T-helper 1 cell (primary cell): Measurements from ENCODE around the gene CNOT6.
A peak's percentile ranks its signal among the peaks of the same experiment; 100 is the strongest.
"Not testable (repeated sequence)": the region's sequence is repeated elsewhere in the genome, so short reads cannot be mapped to it uniquely, and the experiment has no call there.

Source experiments
- DNase-seq, 5 donors: peaks; one replicate each; pipeline ENCODE4 v3.0.0-alpha.2; 2012 to 2020
- total RNA-seq, 4 donors: gene quantifications; one replicate each; lab custom pipeline; 2026; lab: John Stamatoyannopoulos, UW

The CNOT6 gene
- 31.5 to 43.2 (median 40.5) reads per million in 4 donors for total RNA-seq

DNA sequence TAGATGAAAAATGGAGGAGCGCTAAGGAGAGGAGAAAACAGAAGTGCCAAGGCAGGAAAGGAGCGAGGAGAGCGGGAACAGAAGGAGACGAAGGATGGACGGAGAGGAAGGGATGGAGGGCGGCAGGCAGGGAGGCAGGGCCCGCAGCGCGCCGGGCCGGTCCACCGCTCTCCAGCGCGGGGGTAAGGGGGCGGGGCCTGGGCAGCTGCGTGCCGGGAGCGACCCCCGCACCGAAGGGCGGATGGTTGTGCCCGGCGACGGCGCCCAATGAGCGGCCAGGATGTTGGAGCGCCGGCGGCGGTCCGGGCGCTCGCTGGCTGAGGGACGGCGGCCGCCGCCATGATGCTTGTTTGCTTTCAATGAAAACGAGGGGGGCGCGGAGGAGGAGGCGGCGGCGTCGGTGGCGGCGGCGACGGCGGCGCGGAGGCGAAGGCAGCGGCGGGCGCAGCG is at the start of gene CNOT6:
CNOT6 (plus strand) TSS at position 320 of the 450 bp plus-strand sequence. CDS start 34,898 bp downstream, outside the sequence.
- DNase-seq = peak; percentile 89 to 96 (median 93)

GRCh38 chr5:180454752-180455151 is 39.4 kb upstream of the CNOT6 start:
- DNase-seq = no peak

GRCh38 chr5:180455872-180456271 is 38.3 kb upstream of the CNOT6 start:
- no peak for DNase-seq

- DNase-seq = no peak
Observed at GRCh38 chr5:180456792-180457191, 37.4 kb upstream of the CNOT6 start.

GRCh38 chr5:180458852-180459673 is 35.1 kb upstream of the CNOT6 start:
- DNase-seq = not testable (repeated sequence)

GRCh38 chr5:180459674-180460142 is 34.5 kb upstream of the CNOT6 start:
- not testable (repeated sequence) for DNase-seq

GRCh38 chr5:180460834-180461233 is 33.3 kb upstream of the CNOT6 start:
- DNase-seq = no peak

DNA sequence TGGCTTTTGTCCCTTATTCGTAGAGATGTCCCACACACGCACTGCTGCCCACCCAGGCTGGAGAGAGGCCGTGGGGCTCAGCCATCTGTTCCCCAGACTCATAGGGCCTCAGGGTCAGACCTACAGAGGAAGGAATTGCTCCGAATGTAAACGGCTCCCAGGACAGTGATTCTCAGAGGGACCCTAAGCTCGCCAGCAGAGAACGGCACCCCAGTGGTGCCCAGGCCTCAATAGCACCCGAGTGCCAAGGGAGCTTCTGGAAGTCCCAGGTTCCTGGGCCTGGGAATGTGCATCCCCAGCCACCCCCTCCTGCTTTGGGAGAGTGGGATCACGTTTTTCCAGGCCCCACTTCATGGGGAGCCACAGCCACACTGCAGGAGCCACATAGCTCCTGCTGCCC is 32.9 kb upstream of the CNOT6 start:
- DNase-seq = no peak

GRCh38 chr5:180463216-180463900 is 30.8 kb upstream of the CNOT6 start:
- DNase-seq = no peak

DNA sequence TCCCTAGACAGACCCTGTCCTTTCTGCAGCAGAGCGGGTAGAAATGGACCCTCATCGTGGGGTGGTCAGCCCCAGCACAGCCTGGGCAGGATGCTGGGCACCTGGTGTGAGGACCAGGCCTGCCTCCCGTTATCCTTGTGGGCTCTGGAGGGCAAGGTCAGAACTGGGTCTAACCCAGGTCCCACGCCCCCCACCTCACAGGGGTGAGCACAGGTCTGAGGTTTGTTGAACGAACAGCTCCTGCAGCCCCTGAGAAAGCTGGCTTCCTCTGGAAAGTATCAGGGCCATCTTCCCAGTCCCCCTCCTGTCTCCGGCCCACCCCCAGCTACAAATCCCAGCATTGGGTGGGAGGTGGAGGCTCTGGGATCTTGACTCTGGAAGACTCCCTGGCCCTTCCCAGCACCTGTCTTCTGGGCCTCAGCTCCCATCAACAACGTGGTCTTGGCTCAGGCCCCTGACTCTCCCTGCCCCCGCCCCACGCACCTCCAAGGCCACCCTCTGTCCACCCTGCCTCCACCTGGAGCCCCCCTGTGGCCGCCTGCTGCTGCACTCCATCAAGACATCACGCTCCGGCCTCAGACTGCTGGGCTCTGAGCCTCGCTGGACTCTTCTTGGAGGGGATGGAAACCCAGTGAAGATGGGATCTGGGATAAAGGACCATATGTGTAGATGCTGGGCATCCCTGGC is 30.1 kb upstream of the CNOT6 start:
- no peak for DNase-seq

DNA sequence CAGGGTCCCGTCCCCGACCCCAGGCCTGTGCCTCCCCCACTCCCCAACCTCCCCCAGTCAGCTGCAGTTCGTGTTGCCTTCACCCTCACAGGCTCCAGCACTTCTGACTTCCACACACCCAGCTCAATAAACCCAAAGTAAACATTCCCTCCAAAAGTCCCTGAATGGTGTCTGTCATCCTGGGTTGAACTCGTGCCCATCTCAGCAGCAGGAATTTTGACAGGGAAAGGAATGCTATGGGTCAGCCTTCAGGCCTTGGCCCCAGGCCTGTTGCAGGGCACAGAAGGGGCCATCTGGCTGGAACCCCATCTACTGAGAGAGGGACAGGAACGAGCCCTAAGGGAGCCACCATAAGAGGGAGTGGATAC is 29.6 kb upstream of the CNOT6 start:
- DNase-seq = no peak

- DNase-seq = not testable (repeated sequence)
Observed at GRCh38 chr5:180465052-180465451, 29.1 kb upstream of the CNOT6 start.

GRCh38 chr5:180466316-180466715 is 27.9 kb upstream of the CNOT6 start:
- no peak for DNase-seq

GRCh38 chr5:180467028-180467975 is 26.9 kb upstream of the CNOT6 start:
- no peak for DNase-seq

DNA sequence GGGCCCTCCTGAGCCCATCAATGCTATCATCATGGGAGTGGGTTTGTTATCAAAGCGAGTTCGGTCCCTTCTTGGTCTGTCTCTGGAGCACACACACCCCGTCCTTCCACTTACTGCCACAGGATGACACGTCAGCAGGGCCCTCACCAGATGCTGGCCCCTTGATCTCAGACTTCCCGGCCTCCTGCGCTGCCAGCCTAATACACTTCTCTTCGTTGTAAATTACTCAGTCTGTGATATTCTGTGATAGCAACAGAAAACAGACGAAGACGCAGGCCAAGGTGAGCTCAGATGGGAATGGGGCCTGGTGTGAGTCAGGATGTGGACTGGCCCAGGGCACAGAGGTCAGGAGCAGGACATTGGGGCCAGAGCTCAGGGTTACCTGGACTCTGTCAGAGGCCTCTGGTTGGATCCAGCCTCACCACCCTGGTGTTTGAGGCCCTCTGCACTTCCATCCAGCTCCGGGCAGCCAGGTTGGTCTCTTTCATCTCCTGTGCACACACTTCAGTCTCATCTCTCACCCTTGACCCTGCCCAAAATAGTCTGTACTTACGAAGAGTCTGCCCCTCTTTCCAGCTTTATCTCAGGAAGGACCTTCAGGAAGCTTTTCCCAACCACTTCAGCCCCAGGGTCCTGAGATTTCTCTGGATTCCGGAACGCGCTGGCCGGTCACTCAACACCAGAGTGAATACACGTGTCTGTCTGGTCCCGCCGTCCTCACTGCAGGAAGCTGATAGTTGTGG is 26.0 kb upstream of the CNOT6 start:
- no peak for DNase-seq

DNA sequence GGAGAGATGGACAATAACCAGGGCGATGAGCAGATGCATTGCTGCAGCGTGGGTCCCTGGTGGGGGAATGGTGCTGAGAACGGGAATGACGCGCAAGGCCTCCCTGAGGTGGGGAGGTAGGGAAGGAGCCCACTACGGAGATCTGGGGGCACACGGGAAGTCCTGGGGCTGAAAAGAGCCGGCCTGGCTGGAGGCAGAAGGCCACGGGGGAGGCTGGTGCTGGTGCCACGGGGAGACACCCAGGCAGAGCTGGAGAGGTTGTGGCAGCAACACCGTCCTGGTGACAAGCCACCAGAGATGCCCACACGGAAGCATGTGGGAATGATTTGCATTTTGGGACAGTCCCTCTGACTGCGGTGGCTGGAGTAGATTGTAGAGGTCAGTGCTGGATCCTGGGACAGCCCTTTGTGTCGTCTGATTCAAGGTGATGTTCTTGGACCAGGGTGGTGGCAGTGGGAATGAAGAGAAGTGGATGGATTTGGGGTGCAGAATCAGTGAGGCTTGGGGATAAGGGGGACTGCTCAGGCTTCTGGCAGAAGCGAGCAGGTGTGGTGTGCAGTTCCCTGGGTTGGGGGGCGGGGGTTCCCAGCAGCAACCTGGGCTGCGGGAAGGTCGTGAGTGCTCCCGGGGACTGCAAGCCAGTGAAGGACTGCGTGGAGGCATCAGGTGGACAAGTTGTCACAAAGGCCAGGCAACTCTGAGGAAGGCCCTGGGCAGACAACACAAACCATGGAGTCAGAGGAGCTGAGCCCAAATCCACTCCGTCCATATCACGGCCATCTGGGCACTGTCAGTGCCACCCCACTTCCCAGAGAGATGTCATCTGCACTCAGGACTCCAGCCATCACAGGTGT is 25.2 kb upstream of the CNOT6 start:
- no peak for DNase-seq

- DNase-seq = no peak
Observed at GRCh38 chr5:180469586-180469865, 24.7 kb upstream of the CNOT6 start.

- DNase-seq = no peak
Observed at GRCh38 chr5:180469866-180470265, 24.3 kb upstream of the CNOT6 start.

GRCh38 chr5:180470361-180470760 is 23.8 kb upstream of the CNOT6 start:
- DNase-seq = no peak

GRCh38 chr5:180470966-180471582 is 23.1 kb upstream of the CNOT6 start:
- peak in 4 of 5 donors; percentile 33 to 47 (median 40) for DNase-seq
